ENCODE results near the gene PTK6. TPM values are rescaled to one million over a fixed set of nuclear protein-coding genes. Genes with fewer than 3 reads are reported as not detected.
A peak's percentile ranks its signal among the peaks of the same experiment; 100 is the strongest.
"Not testable (repeated sequence)": the region's sequence is repeated elsewhere in the genome, so short reads cannot be mapped to it uniquely, and the experiment has no call there.

PTK6 gene
- total RNA-seq, 2 experiments from 2014 or later: 2.1 to 2.3 TPM

GRCh38 chr20:63522091-63522868 lies 14.9 kb downstream of the PTK6 start:
- Mint-ChIP-seq H3K4me1 (peaks cover 10% of the 10 kb centered on the region), H3K27ac (peak overlapping the region; percentile 26), H3K36me3 (ENCODE audit: low read depth) (peaks cover 27% of the 10 kb centered on the region), H3K27me3 (peaks cover 8% of the 10 kb centered on the region), H3K4me3 (peak overlapping the region; percentile 58), H3K9me3 (peaks cover 2% of the 10 kb centered on the region)
- CTCF ChIA-PET: interaction anchor here (1.6 to 2.5 kb wide), 2 partner anchors 16 to 119 kb away, joined by 7 to 14 read pairs; partner anchors contain the start of gene PTK6
- no peak for DNase-seq
- POLR2A ChIA-PET: interaction anchor here (0.6 to 5.1 kb wide), 13 partner anchors 7 to 546 kb away, joined by 3 to 136 read pairs (median 14); partner anchors contain the start of genes ARFRP1, DNAJC5, GMEB2 and HELZ2

GRCh38 chr20:63521602-63522001 lies 15.6 kb downstream of the PTK6 start:
- ChIA-PET CTCF (interaction anchor here (1.1 to 2.8 kb wide), 5 partner anchors 16 to 459 kb away, joined by 4 to 14 read pairs (median 7); partner anchors contain the start of genes PRPF6 and PTK6), POLR2A (interaction anchor here (0.6 to 5.1 kb wide), 44 partner anchors 8 to 560 kb away, joined by 3 to 136 read pairs (median 4); partner anchors contain the start of genes ARFGAP1, ARFRP1, DNAJC5 and GMEB2)
- H3K4me1 Mint-ChIP-seq: peaks cover 10% of the 10 kb centered on the region
- peak overlapping the region; percentile 79 for H3K4me3 Mint-ChIP-seq
- H3K9me3 Mint-ChIP-seq: peaks cover 2% of the 10 kb centered on the region
- peaks cover 27% of the 10 kb centered on the region for H3K36me3 Mint-ChIP-seq (ENCODE audit: low read depth)
- DNase-seq: no peak
- no peak overlapping the region for H3K27ac Mint-ChIP-seq
- H3K27me3 Mint-ChIP-seq: peaks cover 5% of the 10 kb centered on the region

GRCh38 chr20:63520934-63521601 lies 16.1 kb downstream of the PTK6 start:
- Mint-ChIP-seq H3K9me3 (peaks cover 2% of the 10 kb centered on the region), H3K4me1 (peaks cover 10% of the 10 kb centered on the region), H3K4me3 (peak overlapping the region; percentile 79), H3K27me3 (peaks cover 5% of the 10 kb centered on the region), H3K36me3 (ENCODE audit: low read depth) (peaks cover 27% of the 10 kb centered on the region), H3K27ac (peak overlapping the region; percentile 25)
- ChIA-PET CTCF (interaction anchor here (0.7 to 2.8 kb wide), 7 partner anchors 17 to 518 kb away, joined by 3 to 14 read pairs (median 5); partner anchors contain the start of genes PRPF6 and PTK6), POLR2A (interaction anchor here (0.6 to 5.1 kb wide), 45 partner anchors 9 to 560 kb away, joined by 3 to 136 read pairs (median 4); partner anchors contain the start of genes ARFGAP1, ARFRP1, DNAJC5 and GMEB2)
- DNase-seq: peak; percentile 82

- Mint-ChIP-seq H3K4me3 (peak within 1 kb of the TSS; percentile 79), H3K27me3 (peaks cover 9% of the 10 kb centered on the region), H3K4me1 (peaks cover 10% of the 10 kb centered on the region), H3K36me3 (ENCODE audit: low read depth) (peaks cover 27% of the 10 kb centered on the region), H3K27ac (peak within 1 kb of the TSS; percentile 81), H3K9me3 (peaks cover 2% of the 10 kb centered on the region)
- ChIA-PET CTCF (interaction anchor here (0.7 to 2.8 kb wide), 7 partner anchors 17 to 518 kb away, joined by 3 to 14 read pairs (median 5); partner anchors contain the start of genes PRPF6 and PTK6), POLR2A (interaction anchor here (0.6 to 5.1 kb wide), 35 partner anchors 9 to 545 kb away, joined by 3 to 136 read pairs (median 5); partner anchors contain the start of genes ARFGAP1, DNAJC5, GMEB2 and HELZ2)
- DNase-seq: peak; percentile 89
Observed at GRCh38 chr20:63520504-63520933, 16.7 kb downstream of the PTK6 start, which contains the start of gene PPDPF. Gene PPDPF, plus strand, starts transcription at chr20:63520765. Its CDS starts 544 bp downstream, at chr20:63521309.

- Mint-ChIP-seq H3K36me3 (ENCODE audit: low read depth) (peaks cover 27% of the 10 kb centered on the region), H3K9me3 (peaks cover 4% of the 10 kb centered on the region), H3K27ac (peak overlapping the region; percentile 58), H3K4me1 (peaks cover 10% of the 10 kb centered on the region), H3K27me3 (peaks cover 15% of the 10 kb centered on the region), H3K4me3 (peak overlapping the region; percentile 73)
- CTCF ChIA-PET: interaction anchor here (0.7 to 2.8 kb wide), 5 partner anchors 23 to 519 kb away, joined by 3 to 13 read pairs (median 4); partner anchors contain the start of gene PRPF6
- DNase-seq: peak; percentile 76
- POLR2A ChIA-PET: interaction anchor here (0.6 to 5.1 kb wide), 27 partner anchors 10 to 546 kb away, joined by 3 to 136 read pairs (median 7); partner anchors contain the start of genes GMEB2, HELZ2, LIME1 and PRPF6
Observed at GRCh38 chr20:63519668-63520503, 17.3 kb downstream of the PTK6 start.

- CTCF ChIA-PET: interaction anchor here (1.2 to 2.8 kb wide), 2 partner anchors 19 to 22 kb away, joined by 4 to 13 read pairs; partner anchors contain the start of gene PTK6
- H3K4me1 Mint-ChIP-seq: peaks cover 7% of the 10 kb centered on the region
- H3K27ac Mint-ChIP-seq: peak overlapping the region; percentile 58
- DNase-seq: no peak
- H3K36me3 Mint-ChIP-seq (ENCODE audit: low read depth): peaks cover 25% of the 10 kb centered on the region
- POLR2A ChIA-PET: interaction anchor here (2.7 kb wide), 1 partner anchor 11 kb away, joined by 8 read pairs; no protein-coding TSS in a partner anchor
- peaks cover 6% of the 10 kb centered on the region for H3K9me3 Mint-ChIP-seq
- H3K27me3 Mint-ChIP-seq: peaks cover 19% of the 10 kb centered on the region
- H3K4me3 Mint-ChIP-seq: peak overlapping the region; percentile 73
Observed at GRCh38 chr20:63518946-63519667, 18.1 kb downstream of the PTK6 start.

GRCh38 chr20:63518351-63518861 lies 18.8 kb downstream of the PTK6 start:
- ChIA-PET POLR2A (no interaction called here), CTCF (interaction anchor here (1.2 kb wide), 1 partner anchor 19 kb away, joined by 4 read pairs; the partner anchor contains the start of gene PTK6)
- Mint-ChIP-seq H3K27me3 (peaks cover 23% of the 10 kb centered on the region), H3K9me3 (peaks cover 6% of the 10 kb centered on the region), H3K4me3 (no peak overlapping the region), H3K4me1 (peaks cover 7% of the 10 kb centered on the region), H3K27ac (no peak overlapping the region), H3K36me3 (ENCODE audit: low read depth) (peaks cover 19% of the 10 kb centered on the region)
- DNase-seq: no peak

- CTCF ChIA-PET: interaction anchor here (1.2 kb wide), 1 partner anchor 20 kb away, joined by 4 read pairs; the partner anchor contains the start of gene PTK6
- no peak for DNase-seq
- Mint-ChIP-seq H3K36me3 (ENCODE audit: low read depth) (peaks cover 11% of the 10 kb centered on the region), H3K4me3 (no peak overlapping the region), H3K4me1 (peaks cover 6% of the 10 kb centered on the region), H3K27me3 (peaks cover 30% of the 10 kb centered on the region), H3K9me3 (peaks cover 6% of the 10 kb centered on the region), H3K27ac (no peak overlapping the region)
- POLR2A ChIA-PET: no interaction called here
Observed at GRCh38 chr20:63517376-63518309, 19.5 kb downstream of the PTK6 start.

GRCh38 chr20:63514520-63514919 lies 22.7 kb downstream of the PTK6 start:
- H3K27ac Mint-ChIP-seq; H3K9me3 Mint-ChIP-seq; CTCF ChIA-PET; DNase-seq; POLR2A ChIA-PET; H3K4me3 Mint-ChIP-seq; H3K36me3 Mint-ChIP-seq (ENCODE audit: low read depth); H3K4me1 Mint-ChIP-seq: not testable (repeated sequence)
- peaks cover 47% of the 10 kb centered on the region for H3K27me3 Mint-ChIP-seq

GRCh38 chr20:63513207-63513606 lies 24.0 kb downstream of the PTK6 start:
- Mint-ChIP-seq H3K4me1 (peaks cover 3% of the 10 kb centered on the region), H3K9me3 (peaks cover 4% of the 10 kb centered on the region), H3K27me3 (peaks cover 54% of the 10 kb centered on the region), H3K27ac (no peak overlapping the region), H3K4me3 (no peak overlapping the region), H3K36me3 (ENCODE audit: low read depth) (peaks cover 3% of the 10 kb centered on the region)
- ChIA-PET CTCF (no interaction called here), POLR2A (no interaction called here)
- DNase-seq: no peak

Measured in activated CD4-positive, alpha-beta memory T cell treated with anti-CD3 and anti-CD28 coated beads, Interleukin-2, amount 10 ng/mL, durations not matched to agents 7 days and 5 days (primary cell).